SU-DHL-6 (cell line): ENCODE results near the gene MOV10L1.

ENCODE experiments used
- H2AFZ ChIP-seq: fragments of 200-600 bp; sonication (generic); 2 replicates; pipeline ENCODE4 v1.6.1; 2014; ENCODE audit warnings: low read depth, mild to moderate bottlenecking, moderate library complexity, mixed read lengths, antibody characterized with exemption, low read length; ENCODE audit not compliant: severe bottlenecking
- H3F3A ChIP-seq: fragments of 200-600 bp; shearing (Covaris generic); 2 replicates; pipeline ENCODE4 v1.6.0; 2016; ENCODE audit warnings: antibody characterized with exemption, mild to moderate bottlenecking; ENCODE audit not compliant: insufficient read depth
- H3K27ac ChIP-seq: fragments of 200-600 bp; sonication (generic); 2 replicates; pipeline ENCODE4 v1.5.1; 2016; ENCODE audit warnings: low read depth, mild to moderate bottlenecking, low read length, moderate library complexity, mixed read lengths
- H3K27me3 ChIP-seq: fragments of 200-600 bp; sonication (generic), shearing (Covaris generic); 2 replicates; pipeline ENCODE4 v1.6.0; 2014; ENCODE audit warnings: mild to moderate bottlenecking, low read length
- H3K36me3 ChIP-seq: fragments of 200-600 bp; sonication (generic); 2 replicates; pipeline ENCODE4 v1.6.1; 2014; ENCODE audit warnings: mild to moderate bottlenecking, low read length, mixed read lengths
- H3K4me2 ChIP-seq: fragments of 300-600, 200-600 bp; shearing (Covaris generic), sonication (generic); 2 replicates; pipeline ENCODE4 v1.6.0; 2014; ENCODE audit warnings: low read length, low read depth, mild to moderate bottlenecking; ENCODE audit not compliant: poor library complexity, severe bottlenecking
- H3K4me3 ChIP-seq: fragments of 200-600 bp; sonication (generic); 2 replicates; pipeline ENCODE4 v1.5.1; 2014; ENCODE audit warnings: antibody characterized with exemption, low read length, mild to moderate bottlenecking, mixed read lengths; ENCODE audit not compliant: insufficient read depth, poor library complexity, severe bottlenecking
- H3K79me2 ChIP-seq: fragments of 200-600 bp; sonication (generic); 2 replicates; pipeline ENCODE4 v1.6.1; 2014; ENCODE audit warnings: mild to moderate bottlenecking, low read length, moderate library complexity; ENCODE audit not compliant: insufficient read depth
- H3K9ac ChIP-seq: fragments of 200-600 bp; sonication (generic); 2 replicates; pipeline ENCODE4 v1.7.0; 2014; ENCODE audit warnings: mild to moderate bottlenecking, low read length
- H3K9me2 ChIP-seq: fragments of 200-600 bp; sonication (generic); replicated peaks from 2 replicates; pipeline ENCODE4 v1.6.1; 2014; ENCODE audit warnings: low read length; ENCODE audit not compliant: insufficient read depth
- H3K9me3 ChIP-seq: fragments of 200-600 bp; sonication (generic); 2 replicates; pipeline ENCODE4 v1.6.1; 2014; ENCODE audit warnings: low read length, mixed read lengths; ENCODE audit not compliant: insufficient read depth
- H4K20me1 ChIP-seq: fragments of 200-600 bp; sonication (generic); 2 replicates; pipeline ENCODE4 v1.6.1; 2014; ENCODE audit warnings: low read depth, mild to moderate bottlenecking, antibody characterized with exemption, low read length, moderate library complexity, mixed read lengths
- CTCF ChIP-seq: fragments of 200-600 bp; sonication (generic); IDR thresholded peaks from one replicate; pipeline ENCODE4 v1.5.1; 2017; ENCODE audit warnings: antibody characterized with exemption, mild to moderate bottlenecking, low read length, moderate library complexity; ENCODE audit not compliant: insufficient read depth, poor library complexity, severe bottlenecking
- EZH2phosphoT487 ChIP-seq: fragments of 200-600 bp; sonication (generic), shearing (Covaris generic); conservative IDR thresholded peaks from 2 replicates; pipeline ENCODE4 v1.6.1; 2018; ENCODE audit warnings: mild to moderate bottlenecking, antibody characterized with exemption, low read length, moderate library complexity, mixed read lengths

The MOV10L1 gene

GRCh38 chr22:50119768-50120251, 30.0 kb downstream of the MOV10L1 start:
- H3K27ac ChIP-seq: no peak overlapping the region
- H3F3A ChIP-seq: no peaks in the 10 kb centered on the region
- no peak overlapping the region for H3K4me2 ChIP-seq
- no peaks in the 10 kb centered on the region for H3K36me3 ChIP-seq
- no peaks in the 10 kb centered on the region for H4K20me1 ChIP-seq
- peaks cover 5% of the 10 kb centered on the region; the same call in 1 of the 2 replicates for H3K9me3 ChIP-seq
- H3K4me3 ChIP-seq: no peak overlapping the region
- TF ChIP-seq EZH2phosphoT487 (0 out of 2 replicates have a peak, but pooled peaks have one; percentile 76), CTCF (no peak)
- no peaks in the 10 kb centered on the region for H3K79me2 ChIP-seq
- H3K9ac ChIP-seq: no peak overlapping the region
- H3K9me2 ChIP-seq: no peaks in the 10 kb centered on the region
- no peaks in the 10 kb centered on the region for H3K27me3 ChIP-seq
- no peak overlapping the region for H2AFZ ChIP-seq

GRCh38 chr22:50121202-50121740, 31.5 kb downstream of the MOV10L1 start:
- H3K27me3 ChIP-seq: no peaks in the 10 kb centered on the region
- no peaks in the 10 kb centered on the region for H3K9me2 ChIP-seq
- H3K27ac ChIP-seq: no peak overlapping the region

GRCh38 chr22:50123119-50123518, 33.3 kb downstream of the MOV10L1 start:
- no peak overlapping the region for H3K4me3 ChIP-seq
- H2AFZ ChIP-seq: no peak overlapping the region
- no peaks in the 10 kb centered on the region for H3F3A ChIP-seq
- no peak for TF ChIP-seq EZH2phosphoT487
- H3K9ac ChIP-seq: no peak overlapping the region
- no peaks in the 10 kb centered on the region for H3K9me2 ChIP-seq
- no peaks in the 10 kb centered on the region for H3K79me2 ChIP-seq
- H3K4me2 ChIP-seq: no peak overlapping the region
- no peaks in the 10 kb centered on the region for H4K20me1 ChIP-seq
- no peaks in the 10 kb centered on the region for H3K36me3 ChIP-seq
- H3K27me3 ChIP-seq: no peaks in the 10 kb centered on the region
- no peak overlapping the region for H3K27ac ChIP-seq
- H3K9me3 ChIP-seq: peaks cover 5% of the 10 kb centered on the region; the same call in 1 of the 2 replicates

More at GRCh38 chr22:50121202-50121740, 31.5 kb downstream of the MOV10L1 start:
- Histone ChIP-seq H3K4me2 (no peak overlapping the region), H3K9ac (no peak overlapping the region), H3K36me3 (no peaks in the 10 kb centered on the region), H3K9me3 (peaks cover 5% of the 10 kb centered on the region; the same call in 1 of the 2 replicates), H2AFZ (no peak overlapping the region), H3F3A (no peaks in the 10 kb centered on the region), H3K4me3 (no peak overlapping the region), H3K79me2 (no peaks in the 10 kb centered on the region), H4K20me1 (no peaks in the 10 kb centered on the region)
- TF ChIP-seq EZH2phosphoT487: no peak
- no peak for TF ChIP-seq CTCF

- Histone ChIP-seq H3K27me3 (no peaks in the 10 kb centered on the region), H2AFZ (no peak overlapping the region), H3F3A (no peaks in the 10 kb centered on the region), H3K36me3 (no peaks in the 10 kb centered on the region), H3K9me3 (peaks cover 5% of the 10 kb centered on the region; the same call in 1 of the 2 replicates), H3K79me2 (no peaks in the 10 kb centered on the region), H3K27ac (no peak overlapping the region), H3K4me3 (no peak overlapping the region), H3K9me2 (no peaks in the 10 kb centered on the region), H3K4me2 (no peak overlapping the region), H3K9ac (no peak overlapping the region), H4K20me1 (no peaks in the 10 kb centered on the region)
- TF ChIP-seq EZH2phosphoT487 (no peak), CTCF (no peak)
These were observed 35.2 kb downstream of the MOV10L1 start for GRCh38 chr22:50125029-50125428.
